HCT116 (cell line): ENCODE data around the gene ATP1A1. TPM values are rescaled to one million over a fixed set of nuclear protein-coding genes. Genes with fewer than 3 reads are reported as not detected.

Experiments
- ATAC-seq: fragments of 200-7000 bp; cut with Tn5 transposase; 2 replicates; pipeline ENCODE4 v1.9.1; 2020; ENCODE audit warnings: mild to moderate bottlenecking, moderate library complexity
- BruUV-seq: library from RNA; stranded (reverse); fragments of 400-500 nt; replicated peaks from 2 replicates; lab custom pipeline; 2021; lab: Mats Ljungman, UMichigan
- CTCF ChIA-PET: fragments of 300-600 bp; sonication (Branson Sonifier 250); formaldehyde crosslinking; loops from one replicate; lab custom pipeline; 2021; ENCODE audit warnings: antibody characterized with exemption; lab: Charles Lee
- POLR2A ChIA-PET: fragments of 300-600, 350-600 bp; sonication (Branson Sonifier 250); formaldehyde crosslinking; loops from one replicate; lab custom pipeline; 2021; ENCODE audit warnings: antibody characterized with exemption; lab: Charles Lee
- RAD21 ChIA-PET, 2 experiments: fragments of 300-600 bp; sonication (Branson Sonifier 250); formaldehyde crosslinking; loops; one replicate each; lab custom pipeline; 2023; ENCODE audit warnings: low total read pairs in 2 of 2; ENCODE audit not compliant: uncharacterized antibody in 2 of 2, unreplicated experiment in 2 of 2, low non-redundant PET in 1 of 2; lab: Charles Lee
- DNase-seq: peaks from one replicate; pipeline ENCODE4 v3.0.0-alpha.2; 2010; ENCODE audit warnings: low read depth, low spot score
- H2AFZ ChIP-seq: fragments of 200-600 bp; shearing (Covaris generic), sonication (generic); 2 replicates; pipeline ENCODE4 v1.6.1; 2017; ENCODE audit warnings: low read depth, mixed run types, mixed read lengths, antibody characterized with exemption, low read length; ENCODE audit not compliant: poor library complexity, severe bottlenecking
- H3K27ac ChIP-seq: 2 replicates; pipeline ENCODE4 v1.5.1; 2012; ENCODE audit warnings: low read depth, low read length
- H3K27me3 ChIP-seq: fragments of 200-600 bp; sonication (generic); 2 replicates; pipeline ENCODE4 v1.6.1; 2016; ENCODE audit warnings: mixed run types, low read length, mixed read lengths; ENCODE audit not compliant: insufficient read depth
- H3K36me3 ChIP-seq, 2 experiments: fragments of 200-500 bp in 1 of 2; fragments of 200-600 bp in 1 of 2; sonication (Bioruptor generic) in 1 of 2; sonication (generic) in 1 of 2; 2 replicates each; pipeline versions ENCODE4 v1.5.1 to v1.6.1; 2014 to 2016; ENCODE audit warnings: low read length in 2 of 2, inconsistent platforms in 1 of 2, mixed read lengths in 1 of 2, mixed run types in 1 of 2; ENCODE audit not compliant: insufficient read depth in 2 of 2, control insufficient read depth in 1 of 2
- H3K4me1 ChIP-seq, 2 experiments: fragments of 200-600 bp in 1 of 2; sonication (generic) in 1 of 2; 2 replicates each; pipeline versions ENCODE4 v1.5.1 to v1.6.1; 2012 to 2017; ENCODE audit warnings: low read length in 2 of 2, inconsistent platforms in 1 of 2, mild to moderate bottlenecking in 1 of 2, mixed read lengths in 1 of 2, mixed run types in 1 of 2, moderate library complexity in 1 of 2; ENCODE audit not compliant: insufficient read depth in 2 of 2, control insufficient read depth in 1 of 2
- H3K4me2 ChIP-seq: fragments of 200-600 bp; sonication (generic); 2 replicates; pipeline ENCODE4 v1.6.1; 2017; ENCODE audit warnings: mixed run types, low read length, mixed read lengths
- H3K4me3 ChIP-seq, 2 experiments: fragments of 200-600 bp in 1 of 2; sonication (generic) in 1 of 2; replicated peaks in 1 of 2; 2 replicates each; pipeline ENCODE4 v1.5.1; 2011 to 2016; ENCODE audit warnings: low read length in 2 of 2, control low read depth in 1 of 2, low read depth in 1 of 2, mild to moderate bottlenecking in 1 of 2, mixed read lengths in 1 of 2, mixed run types in 1 of 2
- H3K79me2 ChIP-seq: fragments of 200-600 bp; sonication (generic); 2 replicates; pipeline ENCODE4 v1.6.1; 2017; ENCODE audit warnings: mild to moderate bottlenecking, mixed run types, low read length, moderate library complexity, mixed read lengths; ENCODE audit not compliant: insufficient read depth
- H3K9ac ChIP-seq: fragments of 200-600 bp; sonication (generic); 2 replicates; pipeline ENCODE4 v1.6.1; 2016; ENCODE audit warnings: low read length, mixed read lengths
- H3K9me2 ChIP-seq: fragments of 200-600 bp; sonication (generic), shearing (Covaris generic); 2 replicates; pipeline ENCODE4 v1.6.1; 2017; ENCODE audit warnings: mixed run types, mild to moderate bottlenecking, moderate library complexity; ENCODE audit not compliant: insufficient read depth
- H3K9me3 ChIP-seq, 2 experiments: fragments of 200-500 bp in 1 of 2; fragments of 200-600 bp in 1 of 2; sonication (Bioruptor generic) in 1 of 2; sonication (generic) in 1 of 2; 2 replicates each; pipeline ENCODE4 v1.6.1; 2014 to 2017; ENCODE audit warnings: low read length in 2 of 2, mixed read lengths in 2 of 2, inconsistent platforms in 1 of 2, low read depth in 1 of 2, mild to moderate bottlenecking in 1 of 2, mixed run types in 1 of 2, moderate library complexity in 1 of 2; ENCODE audit not compliant: control insufficient read depth in 1 of 2, insufficient read depth in 1 of 2
- H4K20me1 ChIP-seq: fragments of 200-600 bp; sonication (generic), shearing (Covaris generic); 2 replicates; pipeline ENCODE4 v1.6.1; 2017; ENCODE audit warnings: mixed run types, mild to moderate bottlenecking, moderate library complexity; ENCODE audit not compliant: insufficient read depth
- ATF3 ChIP-seq: IDR thresholded peaks from 2 replicates; pipeline ENCODE4 v1.6.1; 2012
- CBX3 ChIP-seq: IDR thresholded peaks from 2 replicates; pipeline ENCODE4 v1.6.1; 2012; ENCODE audit warnings: low read depth
- CTCF ChIP-seq, 3 experiments: fragments of 200-600 bp in 1 of 3; sonication (generic) in 1 of 3; IDR thresholded peaks in 2 of 3; conservative IDR thresholded peaks in 1 of 3; 2 replicates each; pipeline ENCODE4 v1.5.1; 2012 to 2017; ENCODE audit warnings: low read depth in 2 of 3, low read length in 2 of 3, antibody characterized with exemption in 1 of 3, borderline replicate concordance in 1 of 3, control low read depth in 1 of 3, mild to moderate bottlenecking in 1 of 3, mixed read lengths in 1 of 3, mixed run types in 1 of 3, moderate library complexity in 1 of 3; ENCODE audit not compliant: insufficient read depth in 1 of 3
- EZH2phosphoT487 ChIP-seq: fragments of 200-600 bp; IDR thresholded peaks from 2 replicates; pipeline ENCODE4 v1.6.1; 2018; ENCODE audit warnings: antibody characterized with exemption, borderline replicate concordance
- FOSL1 ChIP-seq: IDR thresholded peaks from 2 replicates; pipeline ENCODE4 v1.6.1; 2012; ENCODE audit warnings: low read depth
- MAX ChIP-seq: IDR thresholded peaks from 2 replicates; pipeline ENCODE4 v1.6.1; 2012
- POLR2A ChIP-seq: IDR thresholded peaks from 2 replicates; pipeline ENCODE4 v1.7.0; 2011; ENCODE audit warnings: borderline replicate concordance; ENCODE audit not compliant: insufficient read depth, insufficient read length; ENCODE audit errors: extremely low read depth
- POLR2AphosphoS5 ChIP-seq: IDR thresholded peaks from 2 replicates; pipeline ENCODE4 v1.6.1; 2011; ENCODE audit warnings: mild to moderate bottlenecking, low read depth, low read length, moderate library complexity
- RAD21 ChIP-seq: IDR thresholded peaks from 2 replicates; pipeline ENCODE4 v1.6.1; 2012; ENCODE audit warnings: low read depth, mild to moderate bottlenecking
- SIN3A ChIP-seq: IDR thresholded peaks from 2 replicates; pipeline ENCODE4 v1.6.1; 2012; ENCODE audit warnings: low read depth
- SRF ChIP-seq: IDR thresholded peaks from 2 replicates; pipeline ENCODE4 v1.6.1; 2012; ENCODE audit warnings: low read depth
- TCF7L2 ChIP-seq: IDR thresholded peaks from 2 replicates; pipeline ENCODE4 v1.7.0; 2011; ENCODE audit warnings: borderline replicate concordance, inconsistent platforms; ENCODE audit not compliant: insufficient read depth, insufficient read length; ENCODE audit errors: extremely low read depth
- ZFX ChIP-seq: fragments of 450-650 bp; IDR thresholded peaks from 2 replicates; pipeline ENCODE4 v1.6.1; 2017
- intact Hi-C: fragments of 100-400 bp; cut with micrococcal nuclease; formaldehyde crosslinking; loops from 2 replicates; pipeline ENCODE4 v1.10.0; 2022
- total RNA-seq: library from RNA; stranded (reverse); gene quantifications from one replicate; pipeline ENCODE4 v1.2.1, GENCODE V29; 2021; ENCODE audit not compliant: unreplicated experiment
- TF ChIP-seq, protein P1 (sequence below): IDR thresholded peaks from 2 replicates; pipeline ENCODE4 v1.6.1; 2012; ENCODE audit warnings: low read depth

Gene ATP1A1
- total RNA-seq, 1 experiment from 2014 or later, result 290 TPM

- no peaks in the 10 kb centered on the region for H3K9me2 ChIP-seq
- intact Hi-C loops, result no loop called here
- ChIA-PET CTCF (no interaction called here), POLR2A (no interaction called here), RAD21 (no interaction called here)
- H2AFZ ChIP-seq, result no peak overlapping the region
- H3K4me2 ChIP-seq, result no peak overlapping the region
- BruUV-seq, result no TSS peak
- H3K79me2 ChIP-seq, result no peaks in the 10 kb centered on the region
- no peak overlapping the region for H3K27ac ChIP-seq
- no peaks in the 10 kb centered on the region for H3K36me3 ChIP-seq
- DNase-seq, result no peak
- no peaks in the 10 kb centered on the region for H3K27me3 ChIP-seq
- no peaks in the 10 kb centered on the region for H3K9me3 ChIP-seq
- H4K20me1 ChIP-seq, result no peaks in the 10 kb centered on the region
- H3K4me1 ChIP-seq, result no peaks in the 10 kb centered on the region
- no peak overlapping the region for H3K9ac ChIP-seq
- TF ChIP-seq POLR2A, result no peak
- TF ChIP-seq FOSL1, result no peak
- no peak for TF ChIP-seq SIN3A
- TF ChIP-seq ZFX, result no peak
- no peak for TF ChIP-seq SRF
- no peak for TF ChIP-seq CTCF (IDR thresholded peaks at IDR 0.05 in 2 of 3, conservative IDR thresholded peaks at IDR 0.05 in 1 of 3; ENCODE audit: borderline replicate concordance in 1 of 3, insufficient read depth in 1 of 3, low read depth in 2 of 3, low read length in 2 of 3)
- TF ChIP-seq, protein P1, sequence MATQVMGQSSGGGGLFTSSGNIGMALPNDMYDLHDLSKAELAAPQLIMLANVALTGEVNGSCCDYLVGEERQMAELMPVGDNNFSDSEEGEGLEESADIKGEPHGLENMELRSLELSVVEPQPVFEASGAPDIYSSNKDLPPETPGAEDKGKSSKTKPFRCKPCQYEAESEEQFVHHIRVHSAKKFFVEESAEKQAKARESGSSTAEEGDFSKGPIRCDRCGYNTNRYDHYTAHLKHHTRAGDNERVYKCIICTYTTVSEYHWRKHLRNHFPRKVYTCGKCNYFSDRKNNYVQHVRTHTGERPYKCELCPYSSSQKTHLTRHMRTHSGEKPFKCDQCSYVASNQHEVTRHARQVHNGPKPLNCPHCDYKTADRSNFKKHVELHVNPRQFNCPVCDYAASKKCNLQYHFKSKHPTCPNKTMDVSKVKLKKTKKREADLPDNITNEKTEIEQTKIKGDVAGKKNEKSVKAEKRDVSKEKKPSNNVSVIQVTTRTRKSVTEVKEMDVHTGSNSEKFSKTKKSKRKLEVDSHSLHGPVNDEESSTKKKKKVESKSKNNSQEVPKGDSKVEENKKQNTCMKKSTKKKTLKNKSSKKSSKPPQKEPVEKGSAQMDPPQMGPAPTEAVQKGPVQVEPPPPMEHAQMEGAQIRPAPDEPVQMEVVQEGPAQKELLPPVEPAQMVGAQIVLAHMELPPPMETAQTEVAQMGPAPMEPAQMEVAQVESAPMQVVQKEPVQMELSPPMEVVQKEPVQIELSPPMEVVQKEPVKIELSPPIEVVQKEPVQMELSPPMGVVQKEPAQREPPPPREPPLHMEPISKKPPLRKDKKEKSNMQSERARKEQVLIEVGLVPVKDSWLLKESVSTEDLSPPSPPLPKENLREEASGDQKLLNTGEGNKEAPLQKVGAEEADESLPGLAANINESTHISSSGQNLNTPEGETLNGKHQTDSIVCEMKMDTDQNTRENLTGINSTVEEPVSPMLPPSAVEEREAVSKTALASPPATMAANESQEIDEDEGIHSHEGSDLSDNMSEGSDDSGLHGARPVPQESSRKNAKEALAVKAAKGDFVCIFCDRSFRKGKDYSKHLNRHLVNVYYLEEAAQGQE, result no peak
- no peak for TF ChIP-seq EZH2phosphoT487
- no peak for TF ChIP-seq MAX
- no peak for TF ChIP-seq TCF7L2
- TF ChIP-seq POLR2AphosphoS5, result no peak
- TF ChIP-seq ATF3, result no peak
- no peak for TF ChIP-seq CBX3
- TF ChIP-seq RAD21, result no peak
- no peak for ATAC-seq
- no peak overlapping the region for H3K4me3 ChIP-seq
Observed at GRCh38 chr1:116432655-116433265, 59.7 kb downstream of the ATP1A1 start.
